Measurements from ENCODE around the gene ERFE. TPM values are rescaled to one million over a fixed set of nuclear protein-coding genes. Genes with fewer than 3 reads are reported as not detected.

Gene ERFE
- total and polyA plus RNA-seq, 9 of the 15 experiments (the other 6 are each of a cell fraction or from before 2014, with no cell fraction given): 0.55 to 8.2 (median 3.7) TPM

DNA sequence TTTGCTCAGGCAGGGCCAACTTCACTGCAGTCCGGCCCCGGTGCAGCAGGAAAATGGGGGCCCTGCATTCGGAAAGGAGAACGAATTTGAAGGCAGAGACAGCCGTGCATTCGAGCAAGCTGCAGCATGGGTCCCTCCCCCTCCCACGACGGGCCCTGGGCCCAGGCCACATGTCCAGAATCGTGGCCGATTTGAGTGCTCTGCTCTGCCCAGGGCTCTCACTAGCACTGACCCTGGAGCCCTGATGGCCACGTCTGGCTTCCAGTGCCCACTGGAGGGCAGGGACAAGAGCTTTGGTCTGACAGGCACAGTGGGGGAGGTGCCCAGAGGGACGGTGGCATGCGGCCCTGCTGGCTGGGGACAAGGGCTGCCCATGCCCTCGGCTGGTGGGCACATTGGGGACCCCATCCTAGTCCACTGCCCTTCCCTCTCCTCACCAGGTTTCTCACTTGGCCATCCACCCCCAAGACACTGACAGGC is 34.7 kb upstream of the ERFE start:
- Histone ChIP-seq H3K9me1 (ENCODE audit: control insufficient read depth, insufficient read depth, low read length) (no peaks in the 10 kb centered on the region), H3K36me3 (ENCODE audit: control insufficient read depth, insufficient read depth, low read length) (no peaks in the 10 kb centered on the region), H4K20me1 (replicated peaks; ENCODE audit: control insufficient read depth, insufficient read depth, low read length) (no peaks in the 10 kb centered on the region), H3K4me2 (ENCODE audit: insufficient read depth, low read length) (no peak overlapping the region), H3K27me3 (ENCODE audit: control insufficient read depth in 2 of 2, insufficient read depth in 2 of 2, low read length in 2 of 2) (peaks cover 5 to 43% of the 10 kb centered on the region in 2 experiments; a peak in 4 of 5 replicates), H3K4me1 (replicated peaks in 1 of 2; ENCODE audit: control insufficient read depth in 2 of 2, insufficient read depth in 2 of 2, low read length in 2 of 2) (peaks cover 0 to 49% of the 10 kb centered on the region in 2 experiments; a peak in 3 of 5 replicates), H3K79me2 (ENCODE audit: control insufficient read depth, insufficient read depth, low read length) (no peaks in the 10 kb centered on the region), H3K9me3 (replicated peaks; ENCODE audit: control insufficient read depth, insufficient read depth, low read depth, low read length) (0 out of 2 replicates have a peak, but pooled peaks cover 2% of the 10 kb centered on the region), H3K4me3 (no peak overlapping the region), H3K9ac (ENCODE audit: insufficient read depth in 1 of 2, low read depth in 2 of 2, low read length in 2 of 2) (no peak overlapping the region), H2AFZ (ENCODE audit: low read depth, low read length) (no peak overlapping the region), H3K27ac (ENCODE audit: extremely low read depth, low read depth, low read length) (no peak overlapping the region)
- no TSS peak for BruUV-seq (replicated peaks)
- ATAC-seq (no peak), DNase-seq (ENCODE audit: extremely low read depth in 1 of 4, low spot score in 3 of 4) (no peak), FAIRE-seq (no peak)
- ChIA-PET CTCF (ENCODE audit: low intra/inter-chr PET ratio) (no interaction called here), POLR2A (no interaction called here)
- TF ChIP-seq, protein P1, sequence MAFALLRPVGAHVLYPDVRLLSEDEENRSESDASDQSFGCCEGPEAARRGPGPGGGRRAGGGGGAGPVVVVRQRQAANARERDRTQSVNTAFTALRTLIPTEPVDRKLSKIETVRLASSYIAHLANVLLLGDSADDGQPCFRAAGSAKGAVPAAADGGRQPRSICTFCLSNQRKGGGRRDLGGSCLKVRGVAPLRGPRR (CRISPR knock-in tag; IDR thresholded peaks at IDR 0.05): no peak
- TF ChIP-seq HIVEP1 (CRISPR knock-in tag; IDR thresholded peaks at IDR 0.05): no peak
- no peak for TF ChIP-seq STAT5A (IDR thresholded peaks at IDR 0.05; ENCODE audit: borderline replicate concordance, low read length)
- no peak for TF ChIP-seq TEAD4 (IDR thresholded peaks at IDR 0.05; ENCODE audit: low read length)
- no peak for TF ChIP-seq TEAD4 (CRISPR knock-in tag; IDR thresholded peaks at IDR 0.05; ENCODE audit: borderline replicate concordance)
- TF ChIP-seq NFXL1 (CRISPR knock-in tag; IDR thresholded peaks at IDR 0.05): no peak
- no peak for TF ChIP-seq TRIM24 (IDR thresholded peaks at IDR 0.05)
- TF ChIP-seq FOXO4 (CRISPR knock-in tag; IDR thresholded peaks at IDR 0.05): no peak
- intact Hi-C loops (cut with micrococcal nuclease) (no loop called here), in situ Hi-C loops (cut with MboI) (no loop called here)
- WGBS (ENCODE audit: insufficient coverage, low coverage, missing lambda C conversion rate): 5% methylated on average over 13 of the region's 14 CpGs

Measured in K562 (cell line).